Measurements from ENCODE around the gene PTTG1IP2.

- TF ChIP-seq EZH2 (IDR thresholded peaks at IDR 0.05; ENCODE audit: low read depth, unreplicated experiment) (no peak), CTCF (conservative IDR thresholded peaks at IDR 0.05; ENCODE audit: low read depth in 2 of 2) (no peak), JUNB (IDR thresholded peaks at IDR 0.05; ENCODE audit: unreplicated experiment) (no peak), POLR2AphosphoS5 (IDR thresholded peaks at IDR 0.05; ENCODE audit: low read depth) (no peak), EZH2phosphoT487 (IDR thresholded peaks at IDR 0.05; ENCODE audit: unreplicated experiment) (no peak), NANOG (IDR thresholded peaks at IDR 0.05; ENCODE audit: borderline replicate concordance) (no peak), STAT1 (IDR thresholded peaks at IDR 0.05; ENCODE audit: unreplicated experiment) (no peak), REST (IDR thresholded peaks at IDR 0.05; ENCODE audit: unreplicated experiment) (no peak)
- TF ChIP-seq, protein P1, sequence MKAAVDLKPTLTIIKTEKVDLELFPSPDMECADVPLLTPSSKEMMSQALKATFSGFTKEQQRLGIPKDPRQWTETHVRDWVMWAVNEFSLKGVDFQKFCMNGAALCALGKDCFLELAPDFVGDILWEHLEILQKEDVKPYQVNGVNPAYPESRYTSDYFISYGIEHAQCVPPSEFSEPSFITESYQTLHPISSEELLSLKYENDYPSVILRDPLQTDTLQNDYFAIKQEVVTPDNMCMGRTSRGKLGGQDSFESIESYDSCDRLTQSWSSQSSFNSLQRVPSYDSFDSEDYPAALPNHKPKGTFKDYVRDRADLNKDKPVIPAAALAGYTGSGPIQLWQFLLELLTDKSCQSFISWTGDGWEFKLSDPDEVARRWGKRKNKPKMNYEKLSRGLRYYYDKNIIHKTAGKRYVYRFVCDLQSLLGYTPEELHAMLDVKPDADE (IDR thresholded peaks at IDR 0.05) = no peak
These were observed 49.2 kb downstream of the PTTG1IP2 start for GRCh38 chr7:90518630-90519029.

Data from GM23338 (cell line).